Endothelial cell of umbilical vein (primary cell): Measurements from ENCODE around the gene MRGPRF.

Source experiments
- CTCF ChIP-seq, 2 donors: IDR thresholded peaks; 1 replicate in 1 of 2; 2 replicates in 1 of 2; pipeline ENCODE4 v1.5.1; 2011; ENCODE audit warnings: low read length in 2 of 2, mild to moderate bottlenecking in 2 of 2, moderate library complexity in 2 of 2, control low read depth in 1 of 2, inconsistent platforms in 1 of 2, low read depth in 1 of 2; ENCODE audit not compliant: insufficient read depth in 1 of 2; ENCODE audit errors: extremely low read depth in 1 of 2
- POLR2A ChIP-seq: IDR thresholded peaks from 2 replicates; pipeline ENCODE4 v1.6.1; 2012; ENCODE audit warnings: low read depth, mild to moderate bottlenecking, control low read depth, low read length
- POLR2AphosphoS5 ChIP-seq: IDR thresholded peaks from 2 replicates; pipeline ENCODE4 v1.6.1; 2012; ENCODE audit warnings: low read depth, mild to moderate bottlenecking, control low read depth, low read length, moderate library complexity; ENCODE audit not compliant: insufficient read depth

- no peak for TF ChIP-seq POLR2A
- TF ChIP-seq POLR2AphosphoS5 = no peak
- TF ChIP-seq CTCF (IDR thresholded peaks at IDR 0.05; ENCODE audit: extremely low read depth in 1 of 2, insufficient read depth in 1 of 2, low read depth in 1 of 2, low read length in 2 of 2) = no peak
Observed at GRCh38 chr11:68973219-68973618, 39.8 kb downstream of the MRGPRF start.
